Lower leg skin (tissue), 4 donors: ENCODE results near the gene CCSAP. TPM values are rescaled to one million over a fixed set of nuclear protein-coding genes. Genes with fewer than 3 reads are reported as not detected.

Experiments used
- DNase-seq, 2 donors: peaks; one replicate each; pipeline ENCODE4 v3.0.0-alpha.2; 2019; ENCODE audit warnings: low spot score in 2 of 2
- H3K4me3 ChIP-seq: fragments of 200-600 bp; sonication (generic); 2 replicates; pipeline ENCODE4 v1.5.1; 2017; ENCODE audit warnings: mild to moderate bottlenecking, low read depth; ENCODE audit not compliant: poor library complexity, severe bottlenecking
- POLR2A ChIP-seq, 2 donors: fragments of 450-650 bp; IDR thresholded peaks; one replicate each; pipeline ENCODE4 v1.6.1; 2016 to 2017; ENCODE audit warnings: antibody characterized with exemption in 2 of 2, mild to moderate bottlenecking in 1 of 2, moderate library complexity in 1 of 2
- WGBS, 2 donors: methylation state at CpG; one replicate each; pipeline ENCODE4 v1.1.5; 2018; 5-methylcytosine and 5-hydroxymethylcytosine counted together
- intact Hi-C: fragments of 100-400 bp; cut with DNase I; formaldehyde crosslinking; loops from one replicate; pipeline ENCODE4 v1.15.0; 2023; ENCODE audit warnings: low total_unique reads
- total RNA-seq, 4 donors: library from RNA; depleted of rRNA; stranded (reverse); fragments of >200 nt; gene quantifications; one replicate each; pipeline ENCODE4 v1.1.0, GENCODE V29; 2016
- TF ChIP-seq, protein P1 (sequence below), 3 donors: fragments of 450-650 bp; IDR thresholded peaks; one replicate each; pipeline ENCODE4 v1.5.1; 2016; ENCODE audit warnings: antibody characterized with exemption in 3 of 3, mild to moderate bottlenecking in 3 of 3, moderate library complexity in 2 of 3

The CCSAP gene
- total RNA-seq, 4 donors from 2014 or later: 20.0 to 32.4 (median 26.8) TPM

DNA sequence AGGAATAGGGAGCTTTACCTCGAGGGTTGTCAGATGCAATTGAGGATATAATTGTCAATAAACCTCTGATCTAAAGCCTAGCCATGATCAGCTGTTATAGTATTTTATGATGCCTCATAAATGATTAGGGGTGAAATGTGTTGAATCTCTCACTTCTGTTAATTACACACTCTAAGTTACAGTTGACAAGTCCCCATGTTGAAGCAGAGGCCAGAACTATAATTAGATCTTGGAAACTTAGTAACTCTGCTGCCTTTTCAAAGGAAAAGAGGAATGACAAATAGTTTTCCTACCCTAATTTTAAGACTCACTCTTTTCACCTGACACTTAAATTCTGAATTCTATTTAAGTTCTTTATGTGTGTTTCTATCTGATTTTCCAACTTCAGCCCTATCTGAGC lies 33.8 kb downstream of the CCSAP start:
- H3K4me3 ChIP-seq: no peak overlapping the region
- no peak for DNase-seq
- intact Hi-C loops: no loop called here
- WGBS, 2 donors: 59 to 65% methylated on average over 1 of the region's 1 CpG
- TF ChIP-seq POLR2A (IDR thresholded peaks at IDR 0.05): no peak
- TF ChIP-seq, protein P1, sequence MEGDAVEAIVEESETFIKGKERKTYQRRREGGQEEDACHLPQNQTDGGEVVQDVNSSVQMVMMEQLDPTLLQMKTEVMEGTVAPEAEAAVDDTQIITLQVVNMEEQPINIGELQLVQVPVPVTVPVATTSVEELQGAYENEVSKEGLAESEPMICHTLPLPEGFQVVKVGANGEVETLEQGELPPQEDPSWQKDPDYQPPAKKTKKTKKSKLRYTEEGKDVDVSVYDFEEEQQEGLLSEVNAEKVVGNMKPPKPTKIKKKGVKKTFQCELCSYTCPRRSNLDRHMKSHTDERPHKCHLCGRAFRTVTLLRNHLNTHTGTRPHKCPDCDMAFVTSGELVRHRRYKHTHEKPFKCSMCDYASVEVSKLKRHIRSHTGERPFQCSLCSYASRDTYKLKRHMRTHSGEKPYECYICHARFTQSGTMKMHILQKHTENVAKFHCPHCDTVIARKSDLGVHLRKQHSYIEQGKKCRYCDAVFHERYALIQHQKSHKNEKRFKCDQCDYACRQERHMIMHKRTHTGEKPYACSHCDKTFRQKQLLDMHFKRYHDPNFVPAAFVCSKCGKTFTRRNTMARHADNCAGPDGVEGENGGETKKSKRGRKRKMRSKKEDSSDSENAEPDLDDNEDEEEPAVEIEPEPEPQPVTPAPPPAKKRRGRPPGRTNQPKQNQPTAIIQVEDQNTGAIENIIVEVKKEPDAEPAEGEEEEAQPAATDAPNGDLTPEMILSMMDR (IDR thresholded peaks at IDR 0.05): no peak

DNA sequence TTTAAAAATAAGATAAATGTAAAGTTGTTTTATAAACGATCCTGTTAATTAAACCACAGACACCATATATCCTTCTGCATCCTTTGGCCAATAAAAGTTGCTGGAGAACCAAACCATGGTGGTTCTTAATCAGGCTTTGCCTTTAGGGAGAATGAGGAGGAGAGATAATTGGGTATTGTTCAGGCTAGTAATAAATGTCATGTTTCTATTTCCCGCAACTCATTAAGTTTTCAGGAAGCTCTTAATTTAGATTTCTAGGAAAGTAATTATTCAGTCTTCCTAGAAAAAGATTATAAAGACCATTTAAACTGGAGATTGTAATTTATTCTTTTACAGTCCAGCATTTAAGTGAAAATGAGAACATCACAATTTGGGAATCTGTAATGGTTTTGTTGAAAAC lies 37.5 kb downstream of the CCSAP start:
- TF ChIP-seq POLR2A (IDR thresholded peaks at IDR 0.05): no peak
- TF ChIP-seq, protein P1 (IDR thresholded peaks at IDR 0.05): no peak
- H3K4me3 ChIP-seq: no peak overlapping the region
- no peak for DNase-seq
- intact Hi-C loops: no loop called here
- 69 to 70% methylated on average over 2 of the region's 2 CpGs for WGBS, 2 donors

- WGBS, 2 donors: 92 to 94% methylated on average over 4 of the region's 4 CpGs
- no peak overlapping the region for H3K4me3 ChIP-seq
- intact Hi-C loops: no loop called here
- DNase-seq: no peak
- no peak for TF ChIP-seq POLR2A (IDR thresholded peaks at IDR 0.05)
- TF ChIP-seq, protein P1 (IDR thresholded peaks at IDR 0.05): no peak
These were observed 39.0 kb downstream of the CCSAP start for GRCh38 chr1:229303855-229304254.

DNA sequence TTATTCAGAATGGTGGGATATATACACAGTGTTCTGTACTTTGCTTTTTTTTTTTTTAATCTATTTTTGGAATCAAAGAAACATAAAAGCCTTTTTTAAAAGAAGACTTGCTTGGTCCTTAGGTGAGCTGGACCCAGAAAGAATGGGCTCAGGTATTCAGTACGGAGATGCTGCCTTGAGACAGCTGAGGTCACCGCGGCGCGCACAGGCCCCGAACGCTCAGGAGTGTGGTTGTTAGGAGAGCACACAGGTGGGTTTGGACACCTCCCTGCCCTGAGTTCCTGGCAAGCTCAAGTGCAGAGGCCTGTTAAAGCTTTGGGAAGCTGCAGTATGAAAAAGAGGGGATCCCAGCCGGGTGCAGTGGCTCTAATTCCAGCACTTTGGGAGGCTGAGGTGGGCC lies 40.1 kb downstream of the CCSAP start:
- no peak for DNase-seq
- H3K4me3 ChIP-seq: no peak overlapping the region
- 94 to 97% methylated on average over 8 of the region's 8 CpGs for WGBS, 2 donors
- TF ChIP-seq, protein P1 (IDR thresholded peaks at IDR 0.05): no peak
- no peak for TF ChIP-seq POLR2A (IDR thresholded peaks at IDR 0.05)
- intact Hi-C loops: no loop called here

DNA sequence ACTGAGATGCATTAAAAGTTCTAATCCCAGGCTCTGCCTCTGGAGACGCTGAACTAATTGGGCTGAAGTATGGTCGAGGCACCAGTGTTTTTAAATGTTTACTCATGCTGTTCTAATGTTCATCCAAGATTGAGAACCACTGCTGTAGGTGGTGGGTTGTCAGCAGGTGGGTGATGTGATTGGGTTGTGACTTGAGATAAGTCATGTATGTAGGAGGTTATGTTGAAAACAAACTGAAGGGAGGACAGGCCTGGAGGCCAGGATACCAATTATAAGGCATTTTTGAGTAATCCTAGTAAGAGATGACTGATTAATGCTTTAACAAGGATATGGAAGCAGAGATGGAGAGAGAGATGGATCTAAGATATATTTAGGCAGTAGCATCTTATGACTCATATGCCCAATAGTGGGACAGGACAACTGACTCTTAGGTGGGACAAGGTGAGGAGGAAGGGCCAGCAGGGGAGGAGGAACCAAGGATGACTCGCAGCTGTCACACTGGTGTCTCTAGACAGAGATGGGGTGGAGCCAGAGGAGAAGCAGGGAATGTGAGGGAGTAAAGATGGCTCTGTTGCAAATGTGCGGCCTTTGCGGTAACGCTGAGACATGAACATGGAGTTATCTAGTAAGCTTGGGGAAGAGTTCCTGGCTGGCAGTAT lies 42.6 kb downstream of the CCSAP start:
- no peak for DNase-seq
- TF ChIP-seq, protein P1 (IDR thresholded peaks at IDR 0.05): no peak
- no peak for TF ChIP-seq POLR2A (IDR thresholded peaks at IDR 0.05)
- H3K4me3 ChIP-seq: no peak overlapping the region
- 90 to 96% methylated on average over 6 of the region's 6 CpGs for WGBS, 2 donors
- intact Hi-C loops: no loop called here
